HepG2 (cell line): ENCODE measurements around the gene PPP1R16B. TPM values are rescaled to one million over a fixed set of nuclear protein-coding genes. Genes with fewer than 3 reads are reported as not detected.

Source experiments
- ATAC-seq: fragments of 200-7000 bp; cut with Tn5 transposase; 3 replicates; pipeline ENCODE4 v1.9.1; 2020; ENCODE audit warnings: mild to moderate bottlenecking, moderate library complexity
- BruUV-seq: library from RNA; stranded (reverse); fragments of 400-500 nt; replicated peaks from 2 replicates; lab custom pipeline; 2021; lab: Mats Ljungman, UMichigan
- CTCF ChIA-PET: fragments of 300-600 bp; formaldehyde crosslinking; extraction: SDS; loops from one replicate; lab custom pipeline; 2021; ENCODE audit warnings: low total read pairs, inconsistent platforms, low intra/inter-chr PET ratio; lab: Yijun Ruan, JAX
- POLR2A ChIA-PET: fragments of 350-600 bp; sonication (Branson Sonifier 250); formaldehyde crosslinking; loops from one replicate; lab custom pipeline; 2020; ENCODE audit warnings: antibody characterized with exemption, inconsistent platforms; lab: Yijun Ruan, JAX
- DNase-seq: peaks from one replicate; pipeline ENCODE4 v3.0.0-alpha.2; 2015; ENCODE audit warnings: low spot score
- FAIRE-seq: peaks from 3 replicates; lab custom pipeline; 2011; peaks lifted over from hg19 to GRCh38; lab: Jason Lieb, UNC
- H2AFZ ChIP-seq: one replicate; pipeline ENCODE4 v1.6.1; 2011; ENCODE audit warnings: low read length, inconsistent platforms
- H3K27ac ChIP-seq: fragments of 300-600 bp; 3 replicates; pipeline ENCODE4 v1.8.0; 2011; ENCODE audit warnings: mixed run types, mild to moderate bottlenecking, mixed read lengths, low read length, inconsistent platforms; ENCODE audit not compliant: insufficient read depth; ENCODE audit errors: extremely low read length
- H3K27me3 ChIP-seq, 2 experiments: fragments of 200-600 bp in 1 of 2; 2 replicates in 1 of 2; 3 replicates in 1 of 2; pipeline versions ENCODE4 v1.6.0 to v1.8.0; 2011; ENCODE audit warnings: low read length in 2 of 2, mild to moderate bottlenecking in 2 of 2, moderate library complexity in 2 of 2, inconsistent platforms in 1 of 2; ENCODE audit not compliant: insufficient read depth in 2 of 2, control insufficient read depth in 1 of 2
- H3K36me3 ChIP-seq, 2 experiments: fragments of 200-600 bp in 1 of 2; replicated peaks in 1 of 2; 2 replicates in 1 of 2; 3 replicates in 1 of 2; pipeline versions ENCODE4 v1.5.1 to v1.8.0; 2011; ENCODE audit warnings: low read length in 2 of 2, inconsistent platforms in 1 of 2; ENCODE audit not compliant: insufficient read depth in 2 of 2, control insufficient read depth in 1 of 2
- H3K4me1 ChIP-seq: 2 replicates; pipeline ENCODE4 v1.5.1; 2012; ENCODE audit warnings: low read length, inconsistent platforms; ENCODE audit not compliant: insufficient read depth
- H3K4me2 ChIP-seq: 2 replicates; pipeline ENCODE4 v1.6.0; 2011; ENCODE audit warnings: low read depth, low read length, inconsistent platforms
- H3K4me3 ChIP-seq, 3 experiments: fragments of 200-600 bp in 1 of 3; sonication (generic), shearing (Covaris generic) in 1 of 3; replicated peaks in 1 of 3; 2 replicates each; pipeline ENCODE4 v1.5.1; 2011 to 2016; ENCODE audit warnings: low read length in 3 of 3, inconsistent platforms in 2 of 3, low read depth in 2 of 3, mild to moderate bottlenecking in 2 of 3, control low read depth in 1 of 3, mixed read lengths in 1 of 3; ENCODE audit not compliant: insufficient read depth in 1 of 3
- H3K79me2 ChIP-seq: one replicate; pipeline ENCODE4 v1.6.1; 2011; ENCODE audit warnings: low read length, inconsistent platforms; ENCODE audit not compliant: insufficient read depth
- H3K9ac ChIP-seq: 2 replicates; pipeline ENCODE4 v1.6.0; 2011; ENCODE audit warnings: mild to moderate bottlenecking, low read depth, low read length, inconsistent platforms; ENCODE audit not compliant: insufficient read depth
- H3K9me3 ChIP-seq: 2 replicates; pipeline ENCODE4 v1.5.1; 2012; ENCODE audit warnings: mild to moderate bottlenecking, low read length
- H4K20me1 ChIP-seq: 2 replicates; pipeline ENCODE4 v1.6.0; 2011; ENCODE audit warnings: inconsistent platforms, mild to moderate bottlenecking, low read length, moderate library complexity; ENCODE audit not compliant: insufficient read depth
- DZIP1 ChIP-seq: sonication (generic); formaldehyde crosslinking; IDR thresholded peaks from 2 replicates; pipeline ENCODE4 v1.5.0; 2020; ENCODE audit warnings: mild to moderate bottlenecking, missing genetic modification reagents
- FOXK1 ChIP-seq: sonication (generic); formaldehyde crosslinking; IDR thresholded peaks from 2 replicates; pipeline ENCODE4 v1.4.0; 2020; ENCODE audit warnings: low read depth, missing genetic modification reagents, borderline replicate concordance
- HES4 ChIP-seq: sonication (generic); formaldehyde crosslinking; IDR thresholded peaks from 2 replicates; pipeline ENCODE4 v1.9.0; 2021; ENCODE audit warnings: mild to moderate bottlenecking, missing genetic modification reagents, borderline replicate concordance
- KLF16 ChIP-seq, 2 experiments: sonication (generic) in 1 of 2; formaldehyde crosslinking in 1 of 2; IDR thresholded peaks; 2 replicates each; pipeline versions ENCODE4 v1.6.1 to v1.8.0; 2016 to 2023; ENCODE audit warnings: missing genetic modification reagents in 2 of 2, missing compliant biosample characterization in 1 of 2
- LCORL ChIP-seq, 2 experiments: fragments of 450-650 bp in 1 of 2; sonication (generic) in 1 of 2; formaldehyde crosslinking in 1 of 2; IDR thresholded peaks; 2 replicates each; pipeline versions ENCODE4 v1.5.0 to v1.6.1; 2017 to 2020; ENCODE audit warnings: antibody characterized with exemption in 1 of 2, missing genetic modification reagents in 1 of 2
- MIER3 ChIP-seq: IDR thresholded peaks from 2 replicates; pipeline ENCODE4 v1.6.1; 2016; ENCODE audit warnings: missing compliant biosample characterization, borderline replicate concordance
- NR2F1 ChIP-seq, 2 experiments: fragments of 450-650 bp in 1 of 2; formaldehyde crosslinking in 1 of 2; IDR thresholded peaks; 2 replicates each; pipeline versions ENCODE4 v1.5.0 to v1.6.1; 2016 to 2020; ENCODE audit warnings: mild to moderate bottlenecking in 1 of 2, missing compliant biosample characterization in 1 of 2, missing genetic modification reagents in 1 of 2, moderate library complexity in 1 of 2
- SP140L ChIP-seq: sonication (generic); formaldehyde crosslinking; IDR thresholded peaks from 2 replicates; pipeline ENCODE4 v1.4.0; 2020; ENCODE audit warnings: missing genetic modification reagents, borderline replicate concordance
- ZEB1 ChIP-seq: IDR thresholded peaks from 2 replicates; pipeline ENCODE4 v1.6.1; 2012; ENCODE audit warnings: mild to moderate bottlenecking, low read depth, inconsistent platforms; ENCODE audit not compliant: insufficient replicate concordance
- ZNF768 ChIP-seq: sonication (generic); formaldehyde crosslinking; IDR thresholded peaks from 2 replicates; pipeline ENCODE4 v1.4.0; 2020; ENCODE audit warnings: missing genetic modification reagents
- WGBS: methylation state at CpG from one replicate; pipeline ENCODE4 v1.1.6; 2017; ENCODE audit warnings: low lambda C conversion rate; 5-methylcytosine and 5-hydroxymethylcytosine counted together
- in situ Hi-C: cut with HindIII; loops from 2 replicates; pipeline ENCODE4 v1.10.0; 2017; ENCODE audit warnings: low pct_unique_long_range_greater_than_20kb; ENCODE audit not compliant: extremely low pct_ligation_motif_present
- intact Hi-C: fragments of 100-400 bp; cut with micrococcal nuclease; formaldehyde crosslinking; loops from one replicate; pipeline ENCODE4 v1.10.0; 2022; ENCODE audit not compliant: unreplicated experiment
- polyA plus RNA-seq, 8 experiments: library from polyadenylated mRNA; depleted of rRNA in 3 of 8; stranded (reverse) in 7 of 8; unstranded in 1 of 8; fragments of >200 nt; fragmentation: Illumina TruSeq in 4 of 8; extraction: Trizol in 4 of 8; gene quantifications; 2 replicates each; pipeline versions ENCODE4 v1.2.1 to v1.2.3, GENCODE V29; 2011 to 2016; ENCODE audit warnings: low read depth in 4 of 8, missing spikeins in 1 of 8, mixed read lengths in 1 of 8; ENCODE audit not compliant: insufficient read depth in 1 of 8
- total RNA-seq, 5 experiments: library from RNA; depleted of rRNA; stranded (reverse); fragments of >200 nt; fragmentation: Illumina TruSeq; extraction: Trizol; gene quantifications; 2 replicates each; pipeline ENCODE4 v1.2.3, GENCODE V29; 2016; ENCODE audit warnings: low read depth in 1 of 5

Gene PPP1R16B
- total and polyA plus RNA-seq, 2 of the 13 experiments (the other 11 are each of a cell fraction or from before 2014, with no cell fraction given), result 0.02 to 0.11 TPM

GRCh38 chr20:38939686-38940085, 134.2 kb downstream of the PPP1R16B start:
- Histone ChIP-seq H3K9me3 (no peaks in the 10 kb centered on the region), H3K27ac (no peak overlapping the region), H3K79me2 (peaks cover 76% of the 10 kb centered on the region), H3K36me3 (peaks cover 46 to 82% of the 10 kb centered on the region in 2 experiments), H3K4me3 (no peak overlapping the region), H4K20me1 (peaks cover 7% of the 10 kb centered on the region; the same call in 1 of the 2 replicates), H3K27me3 (no peaks in the 10 kb centered on the region), H3K4me1 (peaks cover 73% of the 10 kb centered on the region), H3K9ac (no peak overlapping the region), H2AFZ (no peak overlapping the region), H3K4me2 (no peak overlapping the region)
- POLR2A ChIA-PET, result no interaction called here
- ATAC-seq, result no peak
- 98% methylated on average over 2 of the region's 2 CpGs for WGBS
- intact Hi-C loops, result no loop called here
- no peak for FAIRE-seq
- CTCF ChIA-PET, result no interaction called here
- no TSS peak for BruUV-seq
- no peak for DNase-seq
- in situ Hi-C loops, result no loop called here
- TF ChIP-seq ZEB1, result no peak
- no peak for TF ChIP-seq NR2F1 (CRISPR knock-in tag; IDR thresholded peaks at IDR 0.05)
- no peak for TF ChIP-seq MIER3 (CRISPR knock-in tag)
- 0 out of 2 replicates have a peak, but pooled peaks have one; percentile 24 for TF ChIP-seq HES4 (CRISPR knock-in tag)
- TF ChIP-seq FOXK1 (CRISPR knock-in tag), result no peak
- no peak for TF ChIP-seq SP140L (CRISPR knock-in tag)
- peak; percentile 30; the same call in 1 of the 2 replicates for TF ChIP-seq ZNF768 (CRISPR knock-in tag)
- no peak for TF ChIP-seq KLF16 (CRISPR knock-in tag; IDR thresholded peaks at IDR 0.05)
- TF ChIP-seq DZIP1, result 0 out of 2 replicates have a peak, but pooled peaks have one; percentile 2
- TF ChIP-seq LCORL (IDR thresholded peaks at IDR 0.05), result no peak
- TF ChIP-seq LCORL (CRISPR knock-in tag; IDR thresholded peaks at IDR 0.05), result no peak
